ENCODE data around the gene CNBD2. TPM values are rescaled to one million over a fixed set of nuclear protein-coding genes. Genes with fewer than 3 reads are reported as not detected.
"Not testable (repeated sequence)": the region's sequence is repeated elsewhere in the genome, so short reads cannot be mapped to it uniquely, and the experiment has no call there.

CNBD2 gene
- total RNA-seq, 1 experiment from 2014 or later = 1.4 TPM

DNA sequence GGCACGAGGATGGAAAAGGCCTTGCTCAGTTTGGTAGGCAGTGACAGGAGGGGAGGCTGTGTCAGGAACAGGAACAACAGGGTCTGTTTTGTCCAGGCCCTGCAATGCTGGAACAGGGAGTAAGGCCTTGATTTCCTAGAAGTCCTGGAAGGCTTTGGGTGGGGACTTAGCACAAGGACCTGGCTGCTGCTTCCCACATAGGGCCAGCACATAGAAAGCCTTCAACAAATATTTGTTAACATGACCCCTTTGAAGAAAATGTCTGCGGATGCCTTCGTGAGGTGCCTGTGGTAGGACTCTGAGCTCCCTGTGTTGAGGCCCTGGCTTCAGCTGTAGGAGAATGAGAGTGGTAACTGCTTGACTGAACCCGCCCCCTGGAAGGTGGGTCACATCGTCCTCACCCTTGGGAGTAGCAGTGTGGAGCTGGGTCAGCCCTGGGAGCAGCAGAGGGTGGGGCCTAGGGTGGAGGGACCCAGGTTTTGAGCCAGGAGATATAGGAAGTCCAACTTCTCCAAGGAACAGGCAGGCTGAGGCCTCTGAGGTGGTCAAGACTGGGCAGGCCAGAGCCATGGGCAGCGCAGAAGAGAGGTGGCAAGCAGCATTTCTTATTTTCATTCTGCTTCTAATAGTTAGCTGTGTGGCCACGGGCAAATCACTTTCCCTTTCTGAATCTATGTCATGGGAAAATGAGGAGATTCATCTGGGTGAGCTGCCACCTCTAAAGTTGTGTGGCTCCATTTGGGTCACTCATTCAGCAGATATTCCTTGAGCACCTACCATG is 50.0 kb downstream of the CNBD2 start:
- no peak for DNase-seq (ENCODE audit: low read depth)

DNA sequence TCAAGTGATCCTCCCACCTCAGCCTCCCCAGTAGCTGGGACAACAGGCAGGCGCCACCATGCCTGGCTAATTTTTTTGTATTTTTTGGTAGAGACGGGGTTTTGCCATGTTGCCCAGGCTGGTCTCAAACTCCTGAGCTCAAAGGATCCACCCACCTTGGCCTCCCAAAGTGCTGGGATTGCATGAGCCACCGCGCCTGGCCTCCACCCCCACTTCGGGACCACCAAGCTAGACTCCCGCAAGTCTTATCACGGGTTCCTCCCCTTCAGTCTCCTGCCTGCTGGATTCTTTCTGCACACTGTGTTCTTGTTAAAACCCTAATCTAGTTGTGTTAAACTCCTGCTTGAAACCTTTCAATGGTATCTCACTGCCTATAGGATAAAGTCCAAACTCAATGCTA is 57.7 kb downstream of the CNBD2 start:
- DNase-seq (ENCODE audit: low read depth) = not testable (repeated sequence)

DNA sequence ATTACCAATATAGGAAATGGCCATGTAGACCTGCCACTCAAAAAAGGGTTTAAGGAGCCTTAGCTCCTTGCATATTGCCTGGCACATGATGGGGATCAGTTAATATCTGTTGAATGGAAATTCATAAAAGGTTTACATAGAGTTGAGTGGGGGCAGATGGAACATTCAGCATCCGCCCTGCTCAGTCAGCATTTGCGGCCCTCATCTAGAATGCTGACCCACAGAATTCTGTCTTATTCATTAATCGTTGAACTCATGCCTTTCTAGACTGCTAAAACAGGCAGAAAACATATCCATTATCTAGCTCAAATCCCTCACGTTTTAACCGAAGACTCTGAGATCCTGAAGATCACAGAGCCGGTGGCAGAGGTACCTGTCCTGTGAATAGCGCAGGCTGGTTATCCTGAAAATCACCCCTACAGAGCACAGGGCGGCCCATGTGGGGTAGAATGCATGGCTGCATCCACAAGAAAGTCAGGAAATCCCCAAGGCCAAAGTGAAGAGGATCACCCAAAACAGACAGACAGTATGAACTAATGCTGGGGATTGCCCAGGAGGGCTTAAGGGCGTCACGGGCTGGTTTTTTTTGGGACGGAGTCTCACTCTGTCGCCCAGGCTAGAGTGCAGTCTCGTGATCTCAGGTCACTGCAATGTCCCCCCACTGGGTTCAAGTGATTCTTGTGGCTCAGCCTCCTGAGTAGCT is 59.9 kb downstream of the CNBD2 start:
- no peak for DNase-seq (ENCODE audit: low read depth)

DNA sequence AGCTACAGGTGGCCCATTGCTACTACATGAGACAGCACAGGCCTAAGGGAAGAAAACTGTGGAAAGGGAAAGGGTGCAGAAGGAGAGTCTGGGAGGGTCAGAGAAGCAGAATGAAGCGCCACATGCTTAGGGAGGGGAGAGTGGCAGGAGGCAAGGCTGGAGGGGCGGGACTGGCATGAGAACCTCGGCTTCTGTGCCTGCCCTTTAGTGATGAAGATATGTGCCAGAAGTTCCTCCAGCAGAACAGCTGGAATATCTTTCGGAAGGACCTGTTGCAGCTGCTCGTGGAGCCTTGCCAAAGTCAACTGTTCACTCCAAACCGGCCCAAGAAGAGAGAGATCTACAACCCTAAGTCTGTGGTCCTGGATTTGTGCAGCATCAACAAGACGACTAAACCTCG is 61.8 kb downstream of the CNBD2 start:
- DNase-seq (ENCODE audit: low read depth) = peak; percentile 76

DNA sequence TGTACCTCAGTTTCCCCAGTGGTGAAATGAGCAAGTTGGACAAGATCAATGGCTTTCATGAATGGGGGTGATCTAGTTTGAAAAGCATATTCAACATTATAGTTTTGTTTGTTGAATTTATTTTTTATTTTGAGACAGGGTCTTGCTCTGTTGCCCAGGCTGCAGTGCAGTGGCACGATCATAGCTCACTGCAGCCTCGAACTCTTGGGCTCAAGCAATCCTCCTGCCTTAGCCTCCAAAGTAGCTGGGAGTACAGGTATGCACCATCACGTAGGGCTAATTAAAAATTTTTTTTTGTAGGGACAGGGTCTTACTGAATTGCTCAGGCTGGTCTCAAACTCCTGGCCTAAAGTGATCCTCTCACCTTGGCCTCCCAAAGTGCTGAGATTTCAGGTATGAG is 63.4 kb downstream of the CNBD2 start:
- no peak for DNase-seq (ENCODE audit: low read depth)

DNA sequence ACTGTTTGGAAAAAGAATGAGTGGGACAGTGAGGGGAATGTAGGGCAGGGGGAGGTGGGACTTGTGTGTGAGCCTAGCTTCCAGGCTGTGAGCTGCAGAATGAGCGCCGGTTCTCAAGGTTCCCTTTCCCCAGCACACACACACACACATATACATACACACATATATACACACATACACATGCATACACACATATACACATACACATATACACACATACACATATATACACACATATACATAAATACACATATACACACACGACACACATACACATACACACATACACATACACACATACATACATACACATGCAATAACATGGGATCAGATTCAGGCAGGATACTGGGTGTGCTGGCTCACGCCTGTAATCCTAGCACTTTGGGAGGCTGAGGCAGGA is 66.5 kb downstream of the CNBD2 start:
- DNase-seq (ENCODE audit: low read depth) = no peak

DNA sequence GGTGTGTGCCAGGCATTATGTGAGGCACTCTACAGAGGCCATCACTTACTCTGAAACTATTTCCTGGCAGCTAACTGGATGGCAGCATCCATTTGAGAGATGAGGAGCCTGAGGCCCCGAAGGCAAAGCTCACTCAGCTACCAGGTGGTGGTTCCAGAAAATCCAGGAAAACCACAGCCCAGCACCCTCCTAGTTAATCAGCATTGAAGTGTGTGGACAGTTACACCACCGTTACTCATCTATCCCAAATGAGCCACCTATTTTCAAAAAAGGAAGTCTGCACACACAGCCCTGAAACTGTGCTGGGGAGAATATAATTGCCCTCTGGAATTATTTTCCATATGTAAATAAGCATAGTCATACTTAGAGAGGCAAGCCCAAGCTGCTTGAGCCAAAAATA is 67.4 kb downstream of the CNBD2 start:
- peak; percentile 19 for DNase-seq (ENCODE audit: low read depth)

DNA sequence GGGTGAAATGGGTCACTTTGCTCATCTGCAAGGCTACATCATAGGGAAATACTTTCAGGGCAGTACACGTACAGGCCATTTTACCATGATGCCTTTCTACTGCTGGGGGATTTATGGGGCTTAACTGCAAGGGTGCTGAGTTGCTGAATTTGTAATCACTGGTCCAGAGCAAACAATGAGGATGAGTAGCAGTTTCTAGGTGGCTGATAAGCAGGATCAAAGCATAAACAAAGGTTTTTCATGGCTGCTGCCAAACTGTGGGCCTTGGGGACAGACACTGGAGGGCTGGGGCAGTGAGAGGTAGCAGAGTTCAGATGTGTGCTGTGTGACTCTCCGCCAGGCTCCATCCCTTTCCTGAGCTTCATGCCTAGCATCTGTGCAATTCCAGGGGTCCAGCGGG is 68.3 kb downstream of the CNBD2 start:
- no peak for DNase-seq (ENCODE audit: low read depth)

DNA sequence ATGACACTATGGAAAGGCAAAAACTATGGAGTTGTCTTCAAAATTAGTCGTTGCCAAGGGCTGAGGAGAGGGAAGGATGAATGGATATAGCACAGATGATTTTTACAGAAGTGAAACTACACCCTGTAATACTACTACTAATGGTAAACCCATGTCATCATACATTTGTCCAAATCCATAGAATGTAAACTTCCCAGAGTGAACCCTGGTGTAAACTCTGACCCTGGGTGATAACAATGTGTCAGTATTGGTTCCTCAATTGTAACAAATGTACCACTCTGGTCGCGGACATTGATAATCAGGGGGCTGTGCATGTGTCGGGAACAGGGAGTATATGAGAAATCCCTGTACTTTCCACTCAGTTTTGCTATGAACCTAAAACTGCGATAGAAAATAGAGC is 72.2 kb downstream of the CNBD2 start:
- no peak for DNase-seq (ENCODE audit: low read depth)

DNA sequence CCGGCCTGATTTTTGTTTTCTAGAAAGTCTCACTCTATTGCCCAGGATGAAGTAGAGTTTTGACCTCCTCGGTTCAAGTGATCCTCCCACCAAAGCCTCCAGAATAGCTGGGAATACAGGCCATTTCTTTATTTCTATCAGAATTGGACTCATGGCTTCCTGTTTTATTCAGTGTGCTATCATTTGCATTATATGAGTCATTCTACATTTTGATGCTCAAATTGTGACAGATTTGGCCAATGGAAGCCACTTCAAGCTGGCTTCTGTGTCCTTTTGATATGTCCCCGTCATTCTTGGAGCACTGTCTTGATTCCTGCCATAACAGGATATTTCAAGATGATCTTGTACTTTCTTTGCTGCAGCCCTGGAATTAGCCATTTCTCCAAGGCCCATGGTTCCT is 75.1 kb downstream of the CNBD2 start:
- no peak for DNase-seq (ENCODE audit: low read depth)

DNA sequence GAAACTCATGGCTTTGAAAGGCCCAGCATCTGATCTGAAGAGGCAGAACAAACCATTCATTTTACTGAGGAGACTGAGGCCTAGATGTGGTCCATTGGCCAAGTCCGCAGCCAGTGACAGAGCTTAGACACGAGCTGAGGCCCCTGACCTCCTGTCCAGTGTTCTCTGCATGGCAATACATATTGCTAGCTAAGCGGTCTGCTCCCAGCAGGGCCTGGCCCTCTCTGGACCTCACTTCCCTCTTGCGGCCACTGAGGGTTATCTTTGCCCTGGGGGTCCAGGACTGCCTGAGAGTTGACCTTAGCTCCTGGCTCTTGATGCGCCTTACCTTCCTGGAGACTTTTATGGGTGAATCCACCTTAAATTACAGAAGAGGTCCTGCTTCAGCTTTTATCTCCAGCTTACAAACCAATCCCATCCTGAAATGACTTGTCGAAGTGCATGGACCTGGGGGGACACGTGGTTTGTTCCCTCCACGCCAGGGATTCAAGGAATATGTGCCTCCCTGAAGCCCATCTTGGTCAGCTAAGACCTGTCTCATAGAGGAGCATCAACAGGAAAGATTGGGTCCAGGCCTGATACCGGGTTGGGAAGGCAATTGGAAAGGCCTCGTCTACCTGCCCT is 75.6 kb downstream of the CNBD2 start:
- DNase-seq (ENCODE audit: low read depth) = no peak

DNA sequence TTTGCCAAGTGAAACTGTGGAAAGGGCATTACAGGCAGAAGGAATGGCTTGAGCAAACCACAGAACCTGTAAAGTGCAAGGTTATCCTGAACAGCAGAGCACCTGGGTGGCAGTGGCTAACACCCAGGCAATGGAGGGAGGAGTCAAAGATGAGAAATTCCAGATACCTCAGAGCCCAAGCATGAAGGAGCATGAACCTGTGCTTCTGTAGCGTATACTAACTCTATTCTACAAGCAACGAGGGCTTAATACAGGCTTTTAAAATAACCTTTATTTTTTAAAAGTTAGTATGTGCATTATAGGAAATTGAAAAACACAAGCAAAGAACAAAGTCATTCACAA is 77.0 kb downstream of the CNBD2 start:
- DNase-seq (ENCODE audit: low read depth) = no peak

DNA sequence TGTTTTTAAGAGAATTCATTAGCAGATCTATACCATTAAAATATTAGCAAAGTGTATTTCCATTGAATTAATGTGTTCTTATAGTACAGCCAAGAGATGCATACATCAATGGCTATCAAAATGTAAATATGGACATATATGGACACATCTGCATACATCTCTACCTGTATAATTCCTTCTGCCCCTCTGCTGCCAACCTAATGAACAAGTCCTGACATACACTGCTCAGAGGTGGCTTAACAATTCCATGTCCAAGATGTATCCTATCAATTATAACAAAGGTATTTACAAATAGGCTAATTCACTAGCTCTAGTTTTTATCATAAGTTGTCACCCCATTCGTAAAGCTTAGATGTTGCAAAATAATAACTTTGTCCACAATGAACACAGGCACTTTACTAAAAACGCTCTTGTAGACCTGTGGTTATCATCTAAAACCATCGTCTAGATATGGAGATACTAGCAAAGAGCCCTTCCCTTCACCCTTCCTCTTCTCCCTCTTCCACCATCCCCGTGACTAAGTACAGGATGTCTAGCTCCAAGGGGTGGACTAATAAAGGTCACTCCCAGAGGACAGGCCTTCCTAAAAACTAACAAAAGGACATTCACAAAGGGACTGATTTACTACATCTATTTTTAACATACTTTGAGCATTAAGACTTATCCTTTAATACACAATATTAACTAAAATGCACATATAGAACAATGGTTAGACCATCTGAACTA is 77.8 kb downstream of the CNBD2 start:
- not testable (repeated sequence) for DNase-seq (ENCODE audit: low read depth)

DNA sequence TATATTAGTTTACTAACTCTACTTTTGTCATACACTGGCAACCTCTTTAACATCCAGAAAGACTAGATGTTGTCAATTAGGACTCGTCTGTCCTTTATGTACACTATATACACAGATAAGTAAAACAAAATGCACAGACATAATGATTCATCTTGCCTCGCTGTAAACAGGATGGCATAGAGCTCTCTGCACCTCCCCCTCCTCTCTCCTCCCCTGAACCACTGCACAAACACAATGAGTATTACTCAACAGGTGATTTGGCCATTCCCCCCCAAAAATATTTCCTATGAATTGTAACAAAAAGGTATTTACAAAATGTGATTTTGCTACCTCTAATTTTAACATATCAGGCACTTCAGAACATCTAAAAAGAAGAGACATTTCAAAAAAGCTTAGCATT is 81.0 kb downstream of the CNBD2 start:
- not testable (repeated sequence) for DNase-seq (ENCODE audit: low read depth)

DNA sequence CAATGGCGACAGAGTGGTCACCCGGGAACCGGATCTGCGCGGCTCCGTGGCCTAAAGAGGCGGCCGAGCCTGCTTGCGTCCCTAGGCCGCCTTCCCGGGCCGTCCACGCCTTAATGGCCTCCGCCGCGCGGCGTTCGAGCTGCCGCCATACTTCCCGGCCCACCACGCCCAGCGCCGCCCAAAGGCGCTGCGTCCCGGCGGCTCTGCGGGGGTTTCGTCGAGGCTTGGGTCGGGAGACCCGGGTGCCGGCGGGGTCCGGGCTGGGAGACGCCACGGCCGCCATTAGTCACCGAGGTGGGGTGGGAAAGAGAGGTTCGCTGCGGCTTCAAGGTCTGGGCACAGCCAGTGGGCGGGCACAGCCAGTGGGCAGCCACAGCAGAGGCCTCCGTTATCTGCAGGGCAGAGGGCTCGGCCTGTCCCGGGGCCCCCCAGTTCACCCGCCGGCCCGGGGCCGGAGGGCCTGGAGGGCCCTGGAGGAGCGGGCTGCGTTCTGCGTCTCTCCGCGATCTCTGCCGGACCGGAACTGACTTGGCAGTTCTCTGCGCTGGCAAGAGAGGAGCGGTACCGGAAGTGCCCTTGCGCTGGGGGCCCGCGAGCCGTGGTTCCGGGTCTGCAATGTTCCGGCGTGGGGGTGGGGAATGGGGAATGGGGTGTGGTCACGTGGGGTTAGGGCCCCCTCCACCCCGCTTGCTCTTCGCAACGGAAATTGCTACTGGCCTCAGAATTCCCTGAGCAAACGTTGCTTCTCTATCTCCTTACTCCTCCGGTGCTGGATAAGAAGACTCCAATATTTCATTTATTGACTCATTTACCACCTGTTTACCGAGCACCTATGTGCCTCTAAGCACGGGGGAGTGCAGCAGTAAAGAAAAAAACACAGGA is 82.3 kb downstream of the CNBD2 start:
- peak; percentile 80 for DNase-seq (ENCODE audit: low read depth)

DNA sequence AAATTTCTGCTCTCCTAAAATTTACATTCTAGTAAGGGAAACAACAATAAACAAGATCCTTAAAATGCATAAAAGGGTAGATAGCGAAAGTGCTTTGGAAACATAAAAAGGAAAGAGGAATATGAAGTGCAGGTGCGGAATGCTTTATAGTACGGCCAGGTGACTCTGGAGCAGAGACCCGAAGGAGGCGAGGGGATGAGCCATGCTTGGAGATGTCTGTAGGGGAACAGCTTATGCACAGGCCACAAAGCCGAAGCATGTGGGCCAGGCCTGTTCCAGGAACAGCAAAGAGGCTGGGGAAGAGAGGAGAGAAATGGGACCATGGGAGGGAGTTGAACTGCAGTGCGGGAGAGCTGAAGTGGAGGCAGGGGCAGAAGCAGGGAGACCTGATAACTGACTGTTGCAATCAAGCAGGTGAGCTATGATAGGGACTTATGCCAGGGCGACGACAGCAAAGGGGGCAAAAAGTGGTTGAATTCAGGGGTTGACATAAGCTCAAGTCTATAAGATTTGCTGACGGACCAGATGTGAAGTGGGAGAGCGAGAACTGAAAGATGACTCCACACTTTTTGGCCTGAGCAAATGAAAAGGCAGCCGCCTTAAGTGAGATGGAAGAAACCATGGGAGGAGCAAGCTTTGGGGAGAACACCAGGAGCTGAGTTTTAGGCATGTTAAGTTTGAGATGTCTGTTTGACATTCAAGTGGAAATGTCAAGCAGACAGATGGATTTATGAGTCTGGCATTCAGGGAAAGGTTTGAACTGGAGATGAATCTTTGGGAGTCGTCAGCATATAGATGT is 83.1 kb downstream of the CNBD2 start:
- no peak for DNase-seq (ENCODE audit: low read depth)

DNA sequence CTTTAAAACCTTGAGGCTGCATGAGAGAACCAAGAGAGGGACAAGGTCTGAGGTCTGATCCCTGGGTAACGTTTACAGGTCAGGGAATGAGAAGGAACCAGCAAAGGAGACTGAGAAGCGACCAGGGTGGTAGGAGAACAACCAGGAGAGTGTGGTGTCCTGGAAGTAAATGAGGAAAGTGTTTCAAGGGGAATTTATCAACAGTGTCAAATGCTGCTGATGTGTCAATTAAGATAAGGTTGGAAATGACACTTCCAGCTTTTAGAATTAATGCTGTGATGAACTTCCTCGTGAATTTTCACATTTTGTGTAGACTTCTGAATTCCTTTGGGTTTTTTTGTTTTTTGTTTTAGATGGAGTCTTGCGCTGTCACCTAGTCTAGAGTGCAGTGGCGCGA is 83.7 kb downstream of the CNBD2 start:
- DNase-seq (ENCODE audit: low read depth) = no peak

DNA sequence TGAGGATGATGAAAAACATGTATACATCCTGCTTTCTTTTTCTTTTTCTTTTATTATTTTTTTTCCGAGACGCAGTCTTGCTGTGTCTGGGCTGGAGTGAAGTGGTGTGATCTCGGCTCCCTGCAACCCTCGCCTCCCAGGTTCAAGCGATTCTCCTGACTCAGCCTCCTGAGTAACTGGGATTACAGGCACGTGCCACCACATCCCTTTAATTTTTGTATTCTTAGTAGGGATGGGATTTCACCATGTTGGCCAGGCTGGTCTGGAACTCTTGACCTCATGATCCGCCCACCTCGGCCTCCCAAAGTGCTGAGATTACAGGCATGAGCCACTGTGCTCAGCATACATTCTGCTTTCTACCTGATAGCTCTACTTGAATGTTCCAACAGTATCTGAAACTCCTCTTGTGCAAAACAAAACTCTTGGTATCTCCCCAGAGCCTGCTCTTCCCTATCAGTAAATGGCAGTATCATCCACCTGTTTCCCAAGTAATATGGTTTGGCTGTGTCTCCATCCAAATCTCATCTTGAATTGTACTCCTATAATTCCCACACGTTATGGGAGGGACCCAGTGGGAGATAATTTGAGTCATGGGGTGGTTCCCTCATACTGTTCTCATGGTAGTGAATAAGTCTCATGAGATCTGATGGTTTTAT is 85.6 kb downstream of the CNBD2 start:
- not testable (repeated sequence) for DNase-seq (ENCODE audit: low read depth)

DNA sequence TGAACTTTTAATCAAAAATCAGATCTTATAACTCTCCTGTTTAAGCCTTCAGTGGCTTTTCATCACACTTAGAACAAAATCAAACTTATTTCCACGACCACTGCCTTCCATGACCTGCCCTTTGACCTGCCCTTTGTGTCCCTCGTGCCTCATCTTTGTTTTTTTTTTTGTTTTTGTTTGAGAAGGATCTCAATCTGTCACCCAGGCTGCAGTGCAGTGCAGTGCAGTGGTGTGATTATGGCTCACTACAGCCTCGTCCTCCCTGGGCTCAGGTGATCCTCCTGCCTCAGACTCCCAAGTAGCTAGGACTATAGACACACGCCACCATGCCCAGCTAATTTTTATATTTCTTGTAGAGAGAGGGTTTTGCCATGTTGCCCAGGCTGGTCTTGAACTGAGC is 86.8 kb downstream of the CNBD2 start:
- DNase-seq (ENCODE audit: low read depth) = no peak

DNA sequence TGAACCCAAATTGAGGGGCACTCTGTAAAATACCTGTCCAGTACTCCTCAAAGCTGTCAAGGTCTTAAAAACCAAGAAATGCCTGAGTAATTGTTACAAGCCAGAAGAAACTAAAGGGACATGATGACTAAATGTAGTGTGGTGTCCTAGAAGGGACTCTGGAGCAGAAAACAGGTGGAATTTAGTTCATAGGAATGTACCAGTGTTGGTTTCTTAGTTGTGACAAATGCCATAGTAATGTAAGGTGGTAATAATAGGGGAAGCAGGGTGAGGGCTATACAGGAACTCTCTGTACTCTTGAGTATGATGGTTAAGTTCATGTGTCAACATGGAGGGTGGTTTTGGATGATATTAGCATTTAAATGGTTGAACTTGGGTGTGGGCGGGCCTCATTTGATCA is 92.3 kb downstream of the CNBD2 start:
- peak; percentile 18 for DNase-seq (ENCODE audit: low read depth)
